HuH-7 (cell line): ENCODE results near the gene CDH4.

Experiments used
- DNase-seq: peaks from one replicate; pipeline ENCODE4 v3.0.0; 2011; ENCODE audit warnings: low spot score

Gene CDH4

DNA sequence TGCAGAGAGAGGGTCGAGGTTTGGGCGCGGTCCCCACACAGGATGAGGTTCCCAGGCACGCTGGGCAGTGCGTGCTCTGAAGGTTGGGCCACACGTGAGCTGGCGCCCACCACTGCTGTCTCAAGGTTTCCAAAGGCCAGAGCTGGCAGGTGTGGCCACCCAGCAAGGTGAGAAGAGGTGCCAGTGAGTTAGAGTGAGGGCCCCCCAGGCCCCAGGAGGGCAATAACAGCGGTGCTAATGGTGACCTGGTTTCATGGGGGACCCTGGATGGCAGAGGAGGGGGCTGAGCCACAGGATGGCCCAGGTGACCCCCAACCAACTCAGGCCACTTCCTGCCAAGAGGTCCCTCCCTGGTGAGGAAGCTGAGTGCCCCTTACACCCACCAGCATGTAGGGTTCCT lies 628.6 kb downstream of the CDH4 start:
- no peak for DNase-seq

DNA sequence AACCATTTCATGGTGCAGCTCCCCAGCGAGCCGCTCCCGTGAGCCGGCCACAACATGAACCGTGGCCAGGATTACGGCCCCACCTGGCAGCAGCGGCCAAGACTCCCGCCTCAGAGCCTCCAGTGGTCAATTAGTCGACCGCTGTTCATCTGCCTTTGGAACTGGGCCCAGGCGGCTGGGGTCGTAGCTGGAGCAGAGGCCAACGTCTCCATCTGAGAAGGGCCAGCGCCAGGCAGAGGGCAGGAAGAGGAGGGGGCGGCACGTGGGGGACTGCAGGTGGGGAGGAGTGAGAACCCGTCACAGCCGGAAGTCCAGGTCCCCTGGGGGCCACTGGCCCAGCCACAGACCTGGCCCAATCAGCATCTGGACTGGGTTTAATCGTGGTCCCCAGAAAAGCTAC lies 629.4 kb downstream of the CDH4 start:
- no peak for DNase-seq

DNA sequence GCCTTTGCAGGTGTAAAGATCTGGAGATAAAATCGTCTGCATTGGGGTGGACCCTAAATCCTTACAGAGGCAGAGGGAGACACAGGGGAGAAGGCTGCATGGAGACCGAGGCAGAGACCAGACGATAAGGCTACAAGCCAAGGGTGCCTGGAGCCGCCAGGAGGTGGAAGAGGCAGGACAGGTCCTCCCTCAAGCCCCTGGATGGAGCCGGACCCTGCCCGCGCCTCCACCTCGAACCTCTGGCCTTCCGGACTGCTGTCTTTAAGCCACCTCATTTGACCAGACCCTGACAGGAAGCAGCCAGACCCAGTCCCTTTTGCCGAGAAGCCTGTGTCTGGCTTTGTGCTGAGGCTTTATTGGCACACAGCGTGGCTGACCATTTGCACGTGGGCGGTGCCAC lies 629.8 kb downstream of the CDH4 start:
- no peak for DNase-seq

DNA sequence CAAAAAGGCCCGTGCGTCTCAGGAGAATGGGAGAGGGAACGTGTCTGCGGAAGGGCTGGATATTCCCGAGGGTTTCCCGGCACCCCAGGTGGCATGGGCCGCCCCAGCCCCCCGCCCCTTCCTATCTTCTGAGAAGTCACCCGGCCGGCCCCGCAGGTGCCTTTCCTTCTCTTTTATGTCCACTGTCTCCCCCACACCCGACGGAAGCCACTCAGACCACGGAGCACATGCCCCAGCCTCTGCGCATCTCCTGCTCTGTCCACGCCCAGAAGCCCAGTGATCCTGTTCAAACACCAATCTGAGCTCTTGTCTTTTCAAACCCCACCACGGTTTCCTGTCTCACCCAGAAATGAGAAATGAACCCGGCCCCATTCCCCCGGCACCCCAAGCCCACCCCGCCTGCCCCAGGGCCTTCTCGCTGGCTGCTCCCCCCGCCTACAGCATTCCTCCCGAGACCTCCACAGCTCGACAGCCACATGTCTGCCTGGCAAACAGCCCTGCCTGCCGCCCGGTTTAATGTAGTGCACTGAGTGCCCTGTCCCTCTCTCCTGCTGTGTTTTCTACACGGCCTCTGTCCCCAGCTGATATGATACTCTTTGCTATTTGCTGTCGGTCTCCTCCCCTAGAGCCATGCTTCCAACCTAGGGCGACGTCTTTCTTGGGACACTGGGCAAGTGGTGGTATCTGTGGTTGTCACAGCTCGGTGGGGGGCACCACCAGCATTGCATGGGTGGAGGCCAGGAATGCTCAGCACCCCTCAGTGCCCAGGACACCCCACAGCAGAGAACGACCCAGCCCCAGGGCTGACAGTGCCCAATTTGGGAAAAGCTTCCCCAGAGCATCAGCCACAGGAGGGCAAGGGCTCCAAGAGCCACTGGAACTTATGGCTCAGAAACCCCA lies 630.9 kb downstream of the CDH4 start:
- DNase-seq: no peak

DNA sequence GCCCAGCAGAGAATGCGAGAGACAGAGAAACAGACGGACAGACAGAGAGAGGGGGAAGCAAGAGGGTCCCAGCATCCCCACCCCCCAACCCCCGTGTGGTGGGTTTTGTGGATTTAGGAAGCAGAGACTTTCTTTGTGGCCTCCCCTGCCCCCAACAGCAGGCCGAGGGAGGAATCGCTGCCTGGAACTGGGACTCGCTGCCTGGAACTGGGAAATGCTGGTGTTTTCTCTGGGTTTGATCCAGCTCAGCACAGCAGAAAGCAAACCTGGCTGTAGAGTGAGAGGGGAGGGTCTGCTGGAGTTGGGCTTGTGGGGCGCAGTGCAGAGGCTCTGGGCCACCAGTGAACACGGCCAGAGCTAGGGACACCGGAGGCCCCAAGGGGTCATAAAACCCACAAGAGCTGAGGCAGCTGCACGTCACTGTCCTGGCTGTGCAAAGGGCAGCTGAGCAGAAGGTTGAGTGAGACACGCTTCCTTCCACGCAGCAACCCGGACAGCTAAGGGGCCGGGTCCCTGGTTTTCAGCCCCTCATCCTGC lies 631.9 kb downstream of the CDH4 start:
- no peak for DNase-seq

DNA sequence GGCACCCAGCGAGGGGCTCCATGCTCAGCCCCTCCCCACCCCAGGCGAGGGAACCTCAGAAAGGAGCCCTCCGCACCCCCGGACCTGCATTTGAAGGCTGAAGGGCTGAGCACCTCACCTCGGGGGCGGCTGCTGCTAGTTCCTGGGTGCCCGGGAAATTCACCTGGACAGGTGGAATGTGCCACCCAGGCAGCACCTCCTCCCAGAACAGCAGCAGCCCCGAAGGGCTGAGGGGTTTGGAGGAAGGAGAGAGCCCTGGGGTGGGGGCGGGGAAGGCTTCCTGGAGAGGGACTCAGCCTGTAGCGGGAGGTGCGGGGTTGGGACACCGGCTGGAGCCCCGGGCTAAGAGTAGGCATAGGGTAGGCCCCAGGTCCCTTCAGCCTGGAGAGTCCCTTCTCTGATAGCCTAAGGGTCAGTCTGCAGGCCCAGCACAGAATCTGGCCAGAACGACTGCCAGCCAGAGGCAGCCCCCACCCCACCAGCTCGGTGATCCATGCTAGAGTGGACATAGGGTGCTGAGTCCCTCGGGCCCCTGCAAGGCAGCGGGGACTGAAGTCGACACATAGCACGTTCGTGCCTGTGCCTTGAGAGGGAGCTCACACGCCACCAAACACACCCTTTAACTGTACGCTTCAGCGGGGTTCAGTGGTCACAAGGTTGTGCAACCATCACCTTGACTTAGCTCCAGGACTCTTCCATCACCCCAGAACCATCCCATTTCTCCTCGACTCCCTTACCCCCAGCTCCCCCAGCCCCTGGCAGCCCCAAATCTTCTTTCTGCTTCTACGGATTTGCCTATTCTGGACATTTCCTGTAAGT lies 632.7 kb downstream of the CDH4 start:
- DNase-seq: no peak

DNA sequence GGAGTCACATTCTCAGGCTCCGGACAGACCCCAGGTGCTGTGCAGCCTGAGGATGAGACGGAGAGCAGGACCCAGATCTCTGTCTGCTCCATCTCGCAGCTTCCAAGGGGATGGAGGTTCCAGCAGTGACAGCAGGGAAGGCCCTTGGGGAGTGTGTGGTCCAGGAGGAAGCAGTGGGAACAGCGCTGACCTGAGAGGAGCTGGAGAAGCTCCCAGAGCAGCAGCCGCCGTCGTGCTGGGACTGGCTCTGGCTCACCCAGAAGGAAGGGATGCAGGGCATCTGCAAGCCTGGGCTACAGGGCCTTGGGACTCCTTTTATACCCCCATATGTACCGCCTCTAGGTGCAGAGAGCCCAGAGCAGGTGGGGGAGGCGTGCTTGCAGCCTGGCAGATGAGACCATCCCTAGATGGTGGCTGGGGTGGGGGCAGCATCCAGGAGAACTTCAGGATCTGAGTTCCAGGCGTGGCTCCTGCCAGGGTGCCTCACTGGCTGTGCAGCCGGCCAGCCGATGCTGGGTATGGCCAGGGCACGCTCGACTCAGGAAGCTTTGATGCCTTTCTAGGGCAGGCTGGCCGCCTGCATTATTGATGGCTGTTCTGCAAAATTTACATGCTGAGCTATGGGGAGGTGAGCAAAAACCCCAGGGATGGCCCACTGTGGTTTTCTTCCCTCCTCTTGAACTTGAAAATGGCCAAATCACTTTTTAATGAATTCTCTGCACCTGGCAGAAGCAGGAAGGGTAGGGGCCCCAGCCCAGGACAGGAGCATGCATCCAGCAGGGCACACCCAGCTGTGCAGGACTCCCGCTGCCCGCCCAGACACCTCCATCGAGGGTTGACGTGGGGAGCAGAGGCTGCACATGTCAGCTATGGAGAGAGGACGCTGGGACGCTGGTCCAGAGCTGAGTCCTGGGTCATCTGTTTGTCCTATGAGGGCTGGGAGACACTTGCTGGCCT lies 634.0 kb downstream of the CDH4 start:
- no peak for DNase-seq

DNA sequence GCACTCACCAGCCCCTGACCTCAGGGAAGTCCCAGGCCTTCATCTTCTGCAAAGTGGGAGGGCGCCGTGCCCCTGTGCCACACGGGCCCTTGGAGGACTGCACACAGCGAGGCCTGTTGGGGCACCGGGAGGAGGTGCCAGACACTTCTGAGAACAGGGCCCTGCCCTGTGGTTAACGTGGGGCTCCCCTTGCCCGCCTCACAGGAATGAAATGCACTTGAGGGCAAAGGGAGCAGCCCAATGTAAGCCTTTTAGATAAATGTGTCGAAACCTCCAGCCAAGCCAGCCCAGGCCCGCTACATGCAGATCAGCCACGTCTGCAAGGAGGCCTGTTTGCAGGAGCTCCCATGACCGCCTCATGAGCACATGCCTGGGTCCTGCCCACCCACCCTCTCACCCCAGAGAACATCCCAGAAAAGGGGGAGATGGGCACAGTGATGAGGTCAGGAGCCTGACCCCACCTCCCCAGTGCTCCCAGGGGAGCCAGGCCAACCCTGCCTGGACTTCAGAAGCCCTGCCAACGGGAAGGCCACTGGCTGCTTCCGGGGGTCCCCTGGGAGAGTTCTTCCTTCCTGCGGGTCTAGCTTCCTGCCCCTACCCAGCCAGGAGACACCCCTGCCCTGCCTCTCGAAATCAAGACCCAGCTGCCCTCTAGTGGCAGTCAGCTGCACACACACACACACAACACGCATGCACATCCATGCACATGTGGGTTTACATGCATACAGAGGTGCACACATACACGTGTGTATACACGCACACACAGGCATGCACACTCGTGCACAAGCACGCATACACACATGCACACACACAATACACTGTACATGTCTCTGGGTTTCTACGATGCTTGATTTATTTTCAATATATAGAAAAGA lies 634.9 kb downstream of the CDH4 start:
- DNase-seq: peak; percentile 79

DNA sequence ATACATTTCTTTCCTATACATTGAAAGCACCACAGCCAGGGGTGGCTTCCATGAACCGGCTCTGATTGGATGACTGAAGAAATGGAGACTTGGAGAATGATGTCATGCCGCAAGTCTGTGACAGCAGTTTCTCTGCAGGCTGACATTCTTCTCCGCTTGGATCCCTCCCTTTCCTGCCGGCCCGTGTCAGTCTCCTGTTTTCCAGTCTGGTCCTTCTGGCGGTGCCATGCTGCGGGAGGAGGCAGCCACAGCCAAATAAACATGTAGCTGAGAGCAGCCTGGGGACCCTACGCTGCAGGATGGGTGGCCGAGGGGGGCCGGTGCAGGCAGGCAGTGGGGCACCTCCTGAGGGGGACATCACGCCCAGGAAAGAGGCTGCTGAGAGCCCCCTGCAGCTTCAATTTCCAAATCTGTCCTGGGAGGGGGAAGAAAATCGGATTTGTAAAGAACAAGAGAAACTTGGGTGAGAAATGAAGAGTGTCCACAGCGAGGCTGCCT lies 635.6 kb downstream of the CDH4 start:
- DNase-seq: no peak

DNA sequence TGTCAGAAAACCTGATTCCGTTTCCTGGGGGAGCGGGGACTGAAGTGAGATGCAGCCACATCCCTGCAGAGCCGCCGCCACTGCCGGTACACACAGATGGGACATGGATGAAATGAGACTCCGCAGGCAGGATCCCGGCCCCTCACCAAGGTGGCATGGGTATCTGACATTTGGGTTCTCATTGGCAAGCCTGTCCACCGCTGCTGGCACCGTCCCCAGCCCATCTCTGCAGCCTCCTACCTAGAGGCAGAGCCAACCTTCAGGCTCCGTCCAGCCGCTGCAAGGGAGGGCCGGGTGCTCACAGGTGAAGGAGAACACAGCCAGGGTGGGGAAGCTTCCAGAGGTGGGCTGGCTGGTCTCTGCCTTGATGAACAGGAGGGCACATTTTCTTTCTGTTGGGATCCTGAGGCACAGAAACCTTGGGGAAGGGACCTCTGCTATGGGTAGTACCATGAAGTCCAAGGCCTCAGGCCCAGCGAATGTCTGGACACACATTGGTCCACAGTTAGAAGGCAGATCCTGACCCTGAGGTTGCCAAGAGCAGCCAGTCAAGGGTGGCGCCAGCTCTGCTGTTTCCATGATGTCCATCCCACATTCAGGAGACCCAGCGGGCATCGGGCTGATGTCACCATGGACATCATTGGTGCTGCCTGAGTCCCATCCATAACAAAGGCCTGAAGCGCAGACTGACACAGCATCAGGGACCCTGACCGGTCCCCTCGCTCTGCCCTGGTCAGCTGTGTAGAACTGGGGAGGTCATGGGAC lies 636.2 kb downstream of the CDH4 start:
- DNase-seq: no peak

DNA sequence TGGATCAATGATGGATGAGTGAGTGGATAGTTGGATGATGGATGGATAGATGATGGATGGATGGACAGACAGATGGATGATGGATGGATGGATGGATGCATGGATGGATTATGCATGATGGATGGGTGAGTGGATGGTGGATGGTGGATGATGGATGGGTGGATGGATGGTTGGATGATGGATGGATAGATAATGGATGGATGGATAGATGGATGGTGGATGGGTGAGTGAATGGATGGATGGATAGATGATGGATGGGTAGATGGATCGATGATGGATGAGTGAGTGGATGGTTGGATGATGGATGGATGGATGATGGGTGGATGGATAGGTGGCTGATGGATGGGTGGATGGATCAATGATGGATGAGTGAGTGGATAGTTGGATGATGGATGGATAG lies 637.6 kb downstream of the CDH4 start:
- no peak for DNase-seq

DNA sequence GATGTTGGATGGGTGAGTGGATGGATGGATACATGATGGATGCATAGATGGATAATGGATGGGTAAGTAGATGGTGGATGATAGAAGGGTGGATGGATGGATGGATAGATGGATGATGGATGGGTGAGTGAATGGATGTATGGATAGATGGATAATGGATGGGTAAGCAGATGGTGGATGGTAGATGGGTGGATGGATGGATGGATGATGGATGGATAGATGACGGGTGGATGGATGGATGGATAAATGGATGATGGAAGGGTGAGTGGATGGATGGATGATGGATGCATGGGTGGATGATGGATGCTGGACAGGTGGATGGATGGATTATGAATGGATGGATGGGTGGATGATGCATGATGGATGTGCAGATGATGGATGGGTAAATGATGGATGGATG lies 638.1 kb downstream of the CDH4 start:
- DNase-seq: no peak

DNA sequence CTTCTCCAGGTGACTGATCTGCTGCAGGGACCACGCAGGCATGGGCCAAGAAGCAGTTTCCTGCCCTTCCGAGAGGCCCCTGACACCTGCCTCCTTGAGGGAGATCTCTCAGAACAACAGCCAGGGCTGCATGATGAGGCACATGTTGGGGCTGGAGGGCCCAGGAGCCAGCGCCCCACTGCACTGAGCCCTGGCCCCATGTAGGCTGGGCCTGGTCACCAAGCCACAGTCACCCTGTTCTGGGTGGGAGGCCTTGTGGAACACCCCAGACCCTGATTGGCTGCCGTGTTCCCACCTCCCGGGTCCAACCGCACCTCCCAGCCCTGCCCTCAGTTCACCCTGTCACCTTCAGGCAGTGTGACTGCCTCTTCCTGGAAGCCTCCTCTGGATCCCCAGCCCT lies 639.4 kb downstream of the CDH4 start:
- DNase-seq: no peak

DNA sequence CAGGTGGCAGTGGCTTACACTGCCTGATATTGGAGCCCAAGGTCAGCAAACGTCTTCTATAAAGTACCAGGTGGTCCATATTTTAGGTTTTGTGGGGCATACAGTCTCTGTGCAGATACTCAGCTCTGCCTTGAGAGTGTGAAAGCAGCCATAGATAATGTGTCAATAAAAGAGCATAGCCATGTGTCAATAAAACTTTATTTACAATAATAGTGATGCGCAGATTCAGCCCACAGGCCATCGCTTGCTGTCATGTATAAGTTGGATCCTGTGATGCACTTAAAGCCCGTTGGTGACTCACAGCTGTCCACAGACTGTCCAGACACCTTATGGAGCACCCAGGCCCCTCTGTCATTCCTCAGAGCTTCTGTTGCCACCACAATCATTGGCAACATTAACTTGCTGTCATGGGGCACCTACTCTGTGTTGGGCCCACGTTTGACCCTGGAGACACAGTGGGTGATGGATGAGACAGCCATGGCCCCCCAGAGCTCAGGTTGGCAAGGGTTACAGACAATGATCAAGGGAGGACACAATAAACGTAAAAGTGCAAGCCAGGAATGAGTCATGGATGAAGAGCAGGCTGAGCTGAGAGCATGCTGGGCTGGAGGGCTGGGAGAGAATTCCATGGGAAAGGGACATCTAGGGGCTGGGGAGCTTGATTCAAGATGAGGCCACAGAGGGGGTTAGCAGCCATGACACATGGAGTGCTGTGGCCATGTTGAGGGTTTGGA lies 640.0 kb downstream of the CDH4 start:
- no peak for DNase-seq

DNA sequence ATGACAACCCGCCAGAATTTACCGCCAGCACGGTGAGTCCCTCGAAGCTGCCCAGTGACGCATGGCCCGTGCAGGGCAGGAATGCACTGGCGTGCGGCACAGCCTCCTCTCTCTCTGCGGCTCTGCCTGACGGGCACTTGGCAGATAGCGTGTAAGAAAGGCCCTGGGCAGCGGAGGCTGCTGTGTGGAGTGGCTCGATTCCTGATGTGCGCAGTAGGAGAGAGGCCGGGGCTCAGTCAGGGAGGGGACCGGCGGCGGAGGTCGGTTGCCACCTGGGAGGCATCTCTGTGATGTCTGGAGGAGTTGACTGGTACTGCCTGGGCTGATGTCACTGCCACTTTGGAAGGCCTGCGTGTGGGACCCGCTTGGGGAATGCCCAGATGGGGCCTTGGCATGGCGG lies 643.0 kb downstream of the CDH4 start:
- no peak for DNase-seq

DNA sequence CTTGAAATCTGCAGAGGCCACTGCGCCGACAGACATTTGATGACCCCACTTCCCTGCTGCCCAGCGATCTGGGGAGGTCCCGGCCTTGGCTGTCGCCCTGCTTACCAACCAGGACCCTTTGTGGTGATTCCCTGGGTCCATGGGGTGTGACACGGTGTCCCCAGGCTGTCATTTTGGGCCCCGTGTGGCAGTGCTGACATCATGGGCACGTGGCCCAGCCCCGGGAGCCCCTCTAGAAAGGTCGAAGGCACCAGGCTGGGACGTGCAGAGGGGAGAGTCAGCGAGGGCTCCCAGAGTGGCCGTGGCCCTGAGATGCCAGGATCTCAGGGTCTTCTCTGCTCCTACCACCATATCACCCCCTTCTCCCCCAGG lies 643.6 kb downstream of the CDH4 start:
- no peak for DNase-seq

DNA sequence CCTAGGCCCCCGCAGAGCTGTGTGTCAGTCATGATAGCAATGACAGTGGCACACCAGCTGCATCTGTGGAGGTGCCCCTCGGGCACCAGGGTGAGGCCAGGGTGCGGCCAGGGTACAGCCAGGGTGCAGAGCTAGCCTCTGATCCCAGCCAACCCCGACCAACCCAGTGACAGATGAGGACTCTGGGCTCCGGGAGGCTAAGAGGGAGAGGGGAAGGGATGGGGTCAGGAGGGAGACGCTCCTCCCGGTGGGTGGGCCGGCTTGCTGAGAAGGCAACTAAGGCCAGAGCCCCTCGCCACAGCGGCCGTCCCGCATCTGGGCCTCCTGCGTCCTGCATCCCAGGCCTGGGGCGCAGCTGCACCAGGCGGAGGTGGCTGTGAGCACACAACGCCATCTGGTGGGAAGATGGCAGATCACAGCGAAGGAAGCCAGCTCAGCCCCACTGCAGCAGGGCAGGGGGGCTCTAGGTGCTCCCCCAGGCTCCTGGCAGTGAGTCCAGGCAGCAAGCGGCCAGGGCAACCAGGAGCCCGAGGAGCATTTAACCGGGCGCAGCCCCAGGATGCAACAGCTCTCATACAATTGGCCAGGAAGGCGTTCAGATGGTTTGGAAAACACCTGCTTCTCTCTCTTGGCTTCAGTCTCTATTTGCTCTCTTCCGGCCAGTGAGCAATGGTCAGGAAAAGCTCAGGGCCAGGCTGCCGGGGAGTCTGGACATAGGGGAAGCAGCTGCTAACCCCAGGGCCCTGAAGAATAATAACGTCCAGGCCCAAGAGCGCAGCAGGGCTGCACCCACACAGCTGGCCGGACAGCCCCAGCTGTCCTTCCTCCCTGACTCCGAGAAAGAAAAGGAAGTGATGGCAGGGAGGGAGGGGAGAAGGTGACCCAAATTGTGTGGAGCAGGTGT lies 644.2 kb downstream of the CDH4 start:
- DNase-seq: peak; percentile 95
